ENCODE results near the gene HOXA1.

Gene HOXA1

GRCh38 chr7:27103489-27104226 lies 7.9 kb upstream of the HOXA1 start:
- DNase-seq: no peak

- no peak for DNase-seq
Measured at GRCh38 chr7:27102581-27103442, 7.0 kb upstream of the HOXA1 start, which contains the start of gene HOXA2. Gene HOXA2 (minus strand): TSS chr7:27102683. CDS start chr7:27102500, 183 bp downstream.

- DNase-seq: no peak
Measured at GRCh38 chr7:27101957-27102580, 6.3 kb upstream of the HOXA1 start.

GRCh38 chr7:27101171-27101956 lies 5.6 kb upstream of the HOXA1 start:
- no peak for DNase-seq

- DNase-seq: no peak
Measured at GRCh38 chr7:27100694-27101170, 4.9 kb upstream of the HOXA1 start.

GRCh38 chr7:27099453-27100370 lies 3.9 kb upstream of the HOXA1 start:
- DNase-seq: no peak

GRCh38 chr7:27098578-27099451 lies 3.0 kb upstream of the HOXA1 start:
- no peak for DNase-seq

- no peak for DNase-seq
Measured at GRCh38 chr7:27097686-27098577, 2.1 kb upstream of the HOXA1 start.

GRCh38 chr7:27096768-27097514 lies 1.1 kb upstream of the HOXA1 start:
- DNase-seq: no peak

GRCh38 chr7:27095050-27095896 lies 527 bp downstream of the HOXA1 start:
- DNase-seq: no peak

- DNase-seq: no peak
Measured at GRCh38 chr7:27094304-27095049, 1.3 kb downstream of the HOXA1 start.

- no peak for DNase-seq
Measured at GRCh38 chr7:27093184-27093895, 2.5 kb downstream of the HOXA1 start.

GRCh38 chr7:27092819-27093110 lies 3.0 kb downstream of the HOXA1 start:
- DNase-seq: no peak

- no peak for DNase-seq
Measured at GRCh38 chr7:27091941-27092818, 3.6 kb downstream of the HOXA1 start.

GRCh38 chr7:27091105-27091504 lies 4.7 kb downstream of the HOXA1 start:
- no peak for DNase-seq

All from SHP77 treated with DMSO at 0.1 percent for 48 hours (cell line).